Activated naive CD8-positive, alpha-beta T cell treated with anti-CD3 and anti-CD28 coated beads for 36 hours (primary cell): ENCODE results near the gene PLCXD1. TPM values are rescaled to one million over a fixed set of nuclear protein-coding genes. Genes with fewer than 3 reads are reported as not detected.
"Not testable (repeated sequence)": the region's sequence is repeated elsewhere in the genome, so short reads cannot be mapped to it uniquely, and the experiment has no call there.

Experiments used
- DNase-seq: peaks from one replicate; pipeline ENCODE4 v3.0.0; 2021
- H3K27ac Mint-ChIP-seq: one replicate; pipeline ENCODE4 v1.8.0; 2022; ENCODE audit warnings: mild to moderate bottlenecking, moderate library complexity, mixed read lengths
- H3K27me3 Mint-ChIP-seq: one replicate; pipeline ENCODE4 v1.8.0; 2022; ENCODE audit warnings: mild to moderate bottlenecking, mixed read lengths
- H3K36me3 Mint-ChIP-seq: one replicate; pipeline ENCODE4 v1.8.0; 2021; ENCODE audit warnings: mild to moderate bottlenecking, mixed read lengths
- H3K4me1 Mint-ChIP-seq: one replicate; pipeline ENCODE4 v1.8.0; 2021; ENCODE audit warnings: mixed read lengths
- H3K4me3 Mint-ChIP-seq: one replicate; pipeline ENCODE4 v1.8.0; 2022; ENCODE audit warnings: mild to moderate bottlenecking, moderate library complexity, mixed read lengths
- H3K9me3 Mint-ChIP-seq: one replicate; pipeline ENCODE4 v1.8.0; 2022; ENCODE audit warnings: mixed read lengths
- total RNA-seq, 2 experiments: library from RNA; stranded (reverse); gene quantifications; one replicate each; pipeline ENCODE4 v1.2.3, GENCODE V29; 2021

Gene PLCXD1
- total RNA-seq, 2 experiments from 2014 or later, result 43.1 to 43.8 TPM

- H3K36me3 Mint-ChIP-seq, result peaks cover 34% of the 10 kb centered on the region
- H3K27ac Mint-ChIP-seq, result no peak overlapping the region
- H3K4me1 Mint-ChIP-seq, result no peaks in the 10 kb centered on the region
- no peak overlapping the region for H3K4me3 Mint-ChIP-seq
- no peaks in the 10 kb centered on the region for H3K9me3 Mint-ChIP-seq
- H3K27me3 Mint-ChIP-seq, result no peaks in the 10 kb centered on the region
- no peak for DNase-seq
Measured at GRCh38 chrX:340641-341423, 59.7 kb downstream of the PLCXD1 start.

DNA sequence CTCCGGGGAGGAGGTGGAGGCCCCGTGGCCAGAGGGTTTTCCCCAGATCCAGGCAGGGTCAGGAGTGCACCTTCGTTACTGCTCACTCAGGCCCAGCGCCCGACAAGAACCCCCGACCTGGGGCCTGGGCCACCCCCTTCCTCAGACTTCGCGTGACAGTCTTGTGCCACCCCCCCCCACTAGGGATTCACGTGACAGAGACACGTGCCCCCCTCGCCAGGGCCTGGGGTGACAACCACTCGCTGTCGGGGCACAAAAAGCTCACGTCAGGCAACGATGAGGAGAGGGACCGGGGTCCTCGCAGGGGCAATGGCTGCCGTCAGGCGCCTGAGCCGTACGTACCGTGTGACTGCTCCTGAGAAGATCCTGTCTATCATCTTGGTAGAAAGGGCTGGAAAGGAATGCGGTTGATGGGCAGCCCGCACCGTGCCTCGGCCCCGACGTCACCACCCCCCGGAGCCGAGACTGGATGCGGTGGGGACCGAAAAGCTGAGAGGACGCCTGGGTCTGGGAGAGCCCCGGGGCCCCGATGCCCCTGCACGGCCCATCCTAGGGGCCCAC lies 60.4 kb downstream of the PLCXD1 start:
- no peak overlapping the region for H3K27ac Mint-ChIP-seq

GRCh38 chrX:344371-344901 lies 63.3 kb downstream of the PLCXD1 start:
- Mint-ChIP-seq H3K4me3 (no peak overlapping the region), H3K27me3 (no peaks in the 10 kb centered on the region), H3K36me3 (peaks cover 15% of the 10 kb centered on the region), H3K4me1 (no peaks in the 10 kb centered on the region), H3K9me3 (no peaks in the 10 kb centered on the region), H3K27ac (no peak overlapping the region)
- DNase-seq, result no peak

More for the DNA sequence above, 60.4 kb downstream of the PLCXD1 start:
- no peak overlapping the region for H3K4me3 Mint-ChIP-seq
- H3K36me3 Mint-ChIP-seq, result peaks cover 28% of the 10 kb centered on the region
- no peaks in the 10 kb centered on the region for H3K4me1 Mint-ChIP-seq
- H3K27me3 Mint-ChIP-seq, result no peaks in the 10 kb centered on the region
- no peaks in the 10 kb centered on the region for H3K9me3 Mint-ChIP-seq
- no peak for DNase-seq

DNA sequence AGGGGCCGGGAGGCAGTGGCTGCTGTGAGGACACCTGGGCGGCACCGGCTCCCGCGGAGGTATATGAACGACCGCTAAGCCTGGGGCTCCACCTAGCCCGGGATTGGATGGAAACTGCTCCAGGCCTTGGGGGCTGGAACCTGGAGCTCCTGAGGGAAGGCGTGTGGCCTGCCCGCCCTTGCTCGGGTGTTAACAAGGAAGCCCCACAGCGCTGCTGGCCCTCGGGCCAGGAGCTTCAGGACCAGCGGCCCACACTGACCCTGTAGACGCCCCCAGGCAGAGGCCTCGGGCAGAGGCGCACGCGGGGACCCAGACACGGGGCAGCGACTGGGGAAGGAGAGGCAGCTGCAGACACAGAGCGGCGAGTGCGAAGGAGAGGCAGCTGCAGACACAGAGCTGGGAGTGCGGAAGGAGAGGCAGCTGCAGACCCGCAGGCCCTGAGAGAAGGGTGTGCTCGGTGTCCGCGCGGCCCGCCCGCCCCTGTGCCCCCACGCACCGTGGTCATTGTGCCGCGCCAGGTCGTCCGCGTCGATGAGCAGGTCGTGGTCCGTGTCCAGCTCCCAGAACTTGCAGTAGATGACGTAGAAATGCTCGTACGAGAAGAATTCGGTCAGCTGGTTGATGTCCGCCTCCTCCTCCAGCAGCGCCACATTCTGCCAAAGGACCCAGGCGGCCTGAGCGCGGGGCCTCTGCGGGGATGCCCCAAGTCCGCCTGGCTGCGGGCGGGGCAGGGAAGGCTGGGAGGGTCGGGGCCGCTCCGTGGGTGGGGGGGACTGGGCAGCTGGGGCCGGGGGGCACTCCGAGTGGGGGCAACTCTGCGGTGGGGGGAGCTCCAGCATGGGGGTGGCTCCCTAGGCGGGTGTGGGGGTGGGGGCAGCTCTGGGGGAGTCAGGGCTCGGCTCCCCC lies 64.1 kb downstream of the PLCXD1 start:
- Mint-ChIP-seq H3K4me3 (no peak overlapping the region), H3K9me3 (no peaks in the 10 kb centered on the region), H3K4me1 (no peaks in the 10 kb centered on the region), H3K27ac (no peak overlapping the region), H3K36me3 (peaks cover 15% of the 10 kb centered on the region), H3K27me3 (no peaks in the 10 kb centered on the region)
- no peak for DNase-seq

- Mint-ChIP-seq H3K4me1 (no peaks in the 10 kb centered on the region), H3K9me3 (no peaks in the 10 kb centered on the region), H3K27me3 (no peaks in the 10 kb centered on the region), H3K36me3 (peaks cover 12% of the 10 kb centered on the region), H3K4me3 (no peak overlapping the region), H3K27ac (no peak overlapping the region)
- DNase-seq, result no peak
Measured at GRCh38 chrX:346034-346813, 65.0 kb downstream of the PLCXD1 start.

GRCh38 chrX:347351-348117 lies 66.4 kb downstream of the PLCXD1 start:
- Mint-ChIP-seq H3K27ac (no peak overlapping the region), H3K9me3 (no peaks in the 10 kb centered on the region), H3K4me1 (no peaks in the 10 kb centered on the region), H3K4me3 (no peak overlapping the region), H3K27me3 (no peaks in the 10 kb centered on the region), H3K36me3 (peaks cover 5% of the 10 kb centered on the region)
- no peak for DNase-seq

DNA sequence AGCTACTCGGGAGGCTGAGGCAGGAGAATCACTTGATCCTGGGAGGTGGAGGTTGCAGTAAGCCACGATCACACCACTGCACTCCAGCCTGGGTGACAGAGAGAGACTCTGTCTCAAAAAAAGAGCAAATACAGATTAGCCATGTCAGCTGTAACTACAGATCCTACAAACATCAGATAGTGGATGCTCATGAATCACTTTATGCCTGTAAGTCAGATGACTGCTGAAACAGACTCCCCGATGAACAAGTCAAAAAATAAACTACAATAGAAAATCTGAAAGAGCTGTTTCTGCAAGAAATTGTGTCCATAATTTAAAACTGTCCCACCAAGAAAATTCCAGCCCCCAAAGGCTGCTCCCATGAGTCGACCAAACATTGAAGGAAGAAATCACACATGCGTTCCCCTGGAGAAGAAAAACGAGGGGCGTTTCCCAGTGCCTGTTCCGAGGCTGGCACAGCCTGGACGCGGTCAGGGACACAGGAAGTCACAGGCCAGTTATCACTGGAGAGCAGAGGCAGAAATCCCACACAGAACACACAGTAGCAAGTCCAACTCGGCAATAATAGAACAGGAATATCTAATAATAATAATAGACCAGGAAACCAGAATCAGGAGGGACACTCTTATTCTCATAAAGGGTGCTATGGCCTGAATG lies 67.4 kb downstream of the PLCXD1 start:
- no peak for DNase-seq
- Mint-ChIP-seq H3K36me3 (peaks cover 8% of the 10 kb centered on the region), H3K4me3 (no peak overlapping the region), H3K4me1 (no peaks in the 10 kb centered on the region), H3K9me3 (no peaks in the 10 kb centered on the region), H3K27ac (no peak overlapping the region), H3K27me3 (no peaks in the 10 kb centered on the region)

- Mint-ChIP-seq H3K27ac (no peak overlapping the region), H3K27me3 (no peaks in the 10 kb centered on the region)
Measured at GRCh38 chrX:349196-349595, 68.0 kb downstream of the PLCXD1 start.

DNA sequence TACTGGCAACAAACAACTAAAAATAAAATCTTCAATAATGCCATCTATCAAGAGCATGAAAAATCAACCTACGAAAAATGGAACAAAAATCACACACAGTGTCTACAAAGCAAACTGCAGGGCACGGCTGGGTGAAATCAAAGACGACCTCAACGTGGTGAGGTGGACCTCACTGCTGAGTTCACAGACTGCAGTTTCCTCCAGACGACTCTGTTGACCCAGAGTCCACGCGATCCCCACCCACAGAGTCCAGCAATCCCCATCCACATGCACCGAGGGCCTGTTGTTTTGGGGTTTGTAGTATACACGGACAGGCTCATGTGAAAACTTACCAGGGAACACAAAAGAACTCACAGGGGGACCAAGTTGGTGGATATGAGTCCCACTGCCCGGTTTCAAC lies 68.5 kb downstream of the PLCXD1 start:
- Mint-ChIP-seq H3K36me3 (peaks cover 8% of the 10 kb centered on the region), H3K4me1 (no peaks in the 10 kb centered on the region)

More at GRCh38 chrX:349196-349595, 68.0 kb downstream of the PLCXD1 start:
- Mint-ChIP-seq H3K4me1 (no peaks in the 10 kb centered on the region), H3K4me3 (no peak overlapping the region), H3K9me3 (no peaks in the 10 kb centered on the region), H3K36me3 (peaks cover 8% of the 10 kb centered on the region)
- no peak for DNase-seq

GRCh38 chrX:350148-350533 lies 69.0 kb downstream of the PLCXD1 start:
- no peaks in the 10 kb centered on the region for H3K9me3 Mint-ChIP-seq
- no peaks in the 10 kb centered on the region for H3K4me1 Mint-ChIP-seq
- no peak overlapping the region for H3K4me3 Mint-ChIP-seq
- no peak for DNase-seq
- no peaks in the 10 kb centered on the region for H3K27me3 Mint-ChIP-seq
- peaks cover 9% of the 10 kb centered on the region for H3K36me3 Mint-ChIP-seq
- no peak overlapping the region for H3K27ac Mint-ChIP-seq

More for the DNA sequence above, 68.5 kb downstream of the PLCXD1 start:
- Mint-ChIP-seq H3K9me3 (no peaks in the 10 kb centered on the region), H3K27ac (no peak overlapping the region), H3K4me3 (no peak overlapping the region), H3K27me3 (no peaks in the 10 kb centered on the region)
- DNase-seq, result no peak

GRCh38 chrX:350534-351323 lies 69.5 kb downstream of the PLCXD1 start:
- H3K27me3 Mint-ChIP-seq, result no peaks in the 10 kb centered on the region
- H3K36me3 Mint-ChIP-seq, result peaks cover 12% of the 10 kb centered on the region
- H3K4me1 Mint-ChIP-seq, result no peaks in the 10 kb centered on the region
- no peak overlapping the region for H3K4me3 Mint-ChIP-seq
- no peaks in the 10 kb centered on the region for H3K9me3 Mint-ChIP-seq
- no peak for DNase-seq
- H3K27ac Mint-ChIP-seq, result no peak overlapping the region

DNA sequence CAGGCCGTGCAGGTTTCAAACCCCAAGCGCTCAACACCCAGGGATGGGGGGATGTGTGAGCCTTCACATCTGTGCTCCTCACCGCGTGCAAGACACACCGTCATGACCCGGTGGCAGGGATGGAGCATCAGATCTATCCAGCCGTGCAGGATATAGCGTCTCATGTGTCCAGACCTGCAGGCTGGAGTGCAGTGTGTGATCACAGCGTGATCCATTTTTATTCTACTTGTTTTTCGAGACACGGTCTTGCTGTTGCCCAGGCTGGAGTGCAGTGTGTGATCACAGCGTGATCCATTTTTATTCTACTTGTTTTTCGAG lies 70.1 kb downstream of the PLCXD1 start:
- not testable (repeated sequence) for DNase-seq, H3K4me3 Mint-ChIP-seq, H3K9me3 Mint-ChIP-seq, H3K27me3 Mint-ChIP-seq, H3K27ac Mint-ChIP-seq, H3K4me1 Mint-ChIP-seq
- peaks cover 15% of the 10 kb centered on the region for H3K36me3 Mint-ChIP-seq

GRCh38 chrX:351736-352135 lies 70.6 kb downstream of the PLCXD1 start:
- no peak overlapping the region for H3K27ac Mint-ChIP-seq
- H3K4me1 Mint-ChIP-seq, result peaks cover 5% of the 10 kb centered on the region
- H3K9me3 Mint-ChIP-seq, result no peaks in the 10 kb centered on the region
- no peak for DNase-seq
- H3K27me3 Mint-ChIP-seq, result no peaks in the 10 kb centered on the region
- H3K36me3 Mint-ChIP-seq, result peaks cover 20% of the 10 kb centered on the region
- H3K4me3 Mint-ChIP-seq, result no peak overlapping the region
